Measurements from ENCODE around the gene TEX36.

DNA sequence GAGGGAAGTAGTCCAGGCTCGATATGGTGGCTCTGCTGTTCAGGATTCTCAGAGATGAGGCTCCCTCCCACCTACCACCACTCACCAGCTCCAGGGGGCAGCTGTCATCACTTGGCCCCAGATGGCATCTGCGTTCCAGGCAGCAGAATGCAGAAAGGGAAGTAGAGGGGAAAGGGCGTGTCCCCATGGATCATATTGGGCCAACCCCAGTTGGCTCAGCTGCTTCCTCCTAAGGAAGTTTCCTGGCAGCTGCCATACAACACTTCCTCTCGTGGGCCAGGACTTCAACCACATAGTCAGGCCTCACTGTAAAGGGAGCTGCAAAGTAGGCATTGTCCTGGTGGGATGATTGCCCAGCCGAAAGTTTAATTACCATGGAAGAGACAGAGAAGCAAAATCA is 1.6 kb upstream of the TEX36 start:
- no peak for TF ChIP-seq CTCF (conservative IDR thresholded peaks at IDR 0.05 in 1 of 2, IDR thresholded peaks at IDR 0.05 in 1 of 2; ENCODE audit: low read depth in 1 of 2, low read length in 2 of 2)
- no peak for TF ChIP-seq EZH2 (IDR thresholded peaks at IDR 0.05; ENCODE audit: low read length, missing control alignments)
